Stomach smooth muscle (tissue), 2 donors: ENCODE measurements around the gene CDC45.
"Not testable (repeated sequence)": the region's sequence is repeated elsewhere in the genome, so short reads cannot be mapped to it uniquely, and the experiment has no call there.

Source experiments
- H3K27ac ChIP-seq: one replicate; pipeline ENCODE4 v1.7.0; 2013; ENCODE audit warnings: mild to moderate bottlenecking, low read length, inconsistent platforms
- H3K27me3 ChIP-seq, 2 donors: one replicate each; pipeline ENCODE4 v1.7.0; 2013; ENCODE audit warnings: low read length in 2 of 2; ENCODE audit not compliant: insufficient read depth in 2 of 2, control insufficient read depth in 1 of 2
- H3K36me3 ChIP-seq, 2 donors: one replicate each; pipeline ENCODE4 v1.7.0; 2013; ENCODE audit warnings: low read length in 2 of 2; ENCODE audit not compliant: control insufficient read depth in 2 of 2, insufficient read depth in 2 of 2
- H3K4me1 ChIP-seq: one replicate; pipeline ENCODE4 v1.7.0; 2013; ENCODE audit warnings: low read length; ENCODE audit not compliant: control insufficient read depth, insufficient read depth
- H3K4me3 ChIP-seq, 2 donors: one replicate each; pipeline ENCODE4 v1.7.0; 2013; ENCODE audit warnings: low read length in 2 of 2
- H3K9ac ChIP-seq, 2 donors: one replicate each; pipeline ENCODE4 v1.7.0; 2013; ENCODE audit warnings: low read length in 2 of 2, mild to moderate bottlenecking in 1 of 2
- H3K9me3 ChIP-seq, 2 donors: one replicate each; pipeline ENCODE4 v1.7.0; 2013; ENCODE audit warnings: low read length in 2 of 2; ENCODE audit not compliant: control insufficient read depth in 2 of 2
- donor health status: healthy.
- donor health status: Pancreatic carcinoma.

The CDC45 gene

DNA sequence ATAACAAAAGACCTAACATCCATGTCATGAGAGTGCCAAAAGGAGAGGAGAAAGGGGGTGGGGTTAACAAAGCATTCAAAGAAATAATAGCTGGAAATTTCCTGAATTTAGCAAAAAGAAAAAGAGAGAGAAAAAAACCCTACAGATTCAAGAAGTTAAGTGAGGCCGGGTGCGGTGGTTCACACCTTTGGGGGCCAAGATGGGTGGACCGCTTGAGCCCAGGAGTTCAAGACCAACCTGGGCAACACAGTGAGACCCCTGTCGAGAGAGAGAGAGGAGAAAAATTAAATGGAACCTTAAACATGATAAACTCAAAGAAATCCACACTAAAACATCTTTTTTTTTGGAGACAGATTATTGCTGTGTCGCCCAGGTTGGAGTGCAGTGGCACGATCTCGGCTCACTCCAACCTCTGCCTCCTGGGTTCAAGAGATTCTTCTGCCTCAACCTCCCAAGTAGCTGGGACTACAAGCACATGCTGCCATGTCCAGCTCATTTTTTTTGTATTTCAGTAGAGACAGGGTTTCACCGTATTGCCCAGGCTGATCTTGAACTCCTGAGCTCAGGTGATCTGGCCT lies 53.4 kb downstream of the CDC45 start:
- Histone ChIP-seq H3K27ac (no peak overlapping the region), H3K36me3 (no peaks in the 10 kb centered on the region), H3K4me1 (no peaks in the 10 kb centered on the region), H3K9ac (no peak overlapping the region), H3K27me3 (no peaks in the 10 kb centered on the region), H3K9me3 (no peaks in the 10 kb centered on the region), H3K4me3 (no peak overlapping the region)

DNA sequence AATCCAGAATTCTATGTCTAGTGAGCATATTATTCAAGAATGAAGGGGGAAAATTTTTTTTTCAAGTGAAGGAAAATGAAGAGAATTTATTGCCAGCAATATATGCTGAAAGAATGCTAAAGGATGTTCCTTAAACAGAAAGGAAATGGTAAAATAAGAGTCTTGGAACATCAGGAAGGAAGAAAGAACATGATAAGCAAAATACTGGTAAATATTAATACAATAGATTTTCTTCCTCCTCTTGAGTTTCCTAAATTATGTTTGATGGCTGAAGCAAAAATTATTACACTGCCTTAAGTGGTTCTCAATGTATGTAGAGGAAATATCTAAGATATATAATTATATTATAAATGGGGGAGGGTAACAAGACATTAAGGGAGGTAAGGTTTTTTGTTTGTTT lies 54.1 kb downstream of the CDC45 start:
- no peaks in the 10 kb centered on the region for H3K9me3 ChIP-seq
- H3K9ac ChIP-seq, result no peak overlapping the region
- H3K36me3 ChIP-seq, result no peaks in the 10 kb centered on the region
- no peaks in the 10 kb centered on the region for H3K27me3 ChIP-seq
- no peak overlapping the region for H3K27ac ChIP-seq
- H3K4me1 ChIP-seq, result no peaks in the 10 kb centered on the region
- H3K4me3 ChIP-seq, result no peak overlapping the region

DNA sequence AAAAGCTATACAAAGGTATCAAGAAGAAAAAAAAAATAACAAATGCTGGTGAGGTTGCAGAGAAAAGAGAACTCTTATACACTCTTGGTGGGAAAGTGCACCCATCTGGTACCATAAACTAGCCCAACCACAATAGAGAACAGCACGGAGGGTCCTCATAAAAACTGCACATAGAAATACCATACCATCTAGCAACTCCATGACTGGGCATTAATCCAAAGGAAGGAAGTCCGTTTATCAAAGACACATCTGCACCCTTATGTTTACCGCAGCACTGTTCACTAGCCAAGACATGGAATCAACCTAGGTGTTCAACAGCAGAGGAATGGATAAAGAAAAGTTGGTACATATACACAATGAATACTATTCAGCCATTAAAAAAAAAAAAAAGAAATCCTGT lies 55.3 kb downstream of the CDC45 start:
- no peaks in the 10 kb centered on the region for H3K9me3 ChIP-seq
- no peaks in the 10 kb centered on the region for H3K4me1 ChIP-seq
- H3K4me3 ChIP-seq, result no peak overlapping the region
- H3K9ac ChIP-seq, result no peak overlapping the region
- no peak overlapping the region for H3K27ac ChIP-seq
- no peaks in the 10 kb centered on the region for H3K36me3 ChIP-seq
- H3K27me3 ChIP-seq, result no peaks in the 10 kb centered on the region

DNA sequence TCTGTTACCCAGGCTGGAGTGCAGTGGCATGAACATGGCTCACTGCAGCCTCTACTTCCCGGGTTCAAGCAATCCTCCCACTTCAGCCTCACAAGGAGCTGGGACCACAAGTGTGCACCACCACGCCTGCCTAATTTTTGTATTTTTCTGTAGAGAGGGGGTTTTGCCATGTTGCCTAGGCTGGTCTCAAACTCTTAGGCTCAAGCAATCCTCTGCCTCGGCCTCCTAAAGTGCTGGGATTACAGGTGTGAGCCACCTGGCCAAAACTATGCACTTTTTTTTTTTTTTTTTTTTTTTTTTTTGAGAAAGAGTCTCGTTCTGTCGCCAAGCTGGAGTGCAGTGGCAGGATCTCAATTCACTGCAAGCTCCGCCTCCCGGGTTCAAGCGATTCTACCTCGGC lies 56.8 kb downstream of the CDC45 start:
- H3K27ac ChIP-seq, result no peak overlapping the region
- H3K36me3 ChIP-seq, result no peaks in the 10 kb centered on the region
- H3K4me3 ChIP-seq, result no peak overlapping the region
- H3K9ac ChIP-seq, result no peak overlapping the region
- H3K27me3 ChIP-seq, result no peaks in the 10 kb centered on the region
- no peaks in the 10 kb centered on the region for H3K9me3 ChIP-seq
- no peaks in the 10 kb centered on the region for H3K4me1 ChIP-seq

DNA sequence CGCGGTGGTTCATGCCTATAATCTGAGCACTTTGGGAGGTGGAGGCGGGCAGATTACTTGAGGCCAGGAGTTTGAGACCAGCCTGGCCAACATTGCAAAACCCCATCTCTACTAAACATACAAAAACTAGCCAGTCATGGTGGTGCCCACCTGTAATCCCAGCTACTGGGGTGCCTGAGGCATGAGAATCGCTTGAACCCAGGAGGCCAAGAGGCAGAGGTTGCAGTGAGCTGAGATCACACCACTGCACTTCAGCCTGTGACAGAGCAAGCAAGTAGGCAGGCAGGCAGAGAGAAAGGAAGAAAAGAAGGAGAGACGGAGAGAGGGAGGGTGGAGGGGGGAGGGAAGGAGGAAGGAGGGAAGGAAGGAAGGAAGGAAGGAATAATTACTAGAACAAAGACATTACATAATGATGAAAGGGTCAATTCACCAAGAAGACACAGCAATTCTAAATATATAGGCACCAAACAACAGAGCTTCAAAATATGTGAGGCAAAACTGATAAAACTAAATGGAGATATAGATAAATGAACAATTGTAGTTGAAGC lies 58.3 kb downstream of the CDC45 start:
- Histone ChIP-seq H3K9ac (no peak overlapping the region), H3K4me3 (no peak overlapping the region), H3K4me1 (no peaks in the 10 kb centered on the region), H3K36me3 (no peaks in the 10 kb centered on the region), H3K27ac (no peak overlapping the region), H3K27me3 (no peaks in the 10 kb centered on the region), H3K9me3 (no peaks in the 10 kb centered on the region)

DNA sequence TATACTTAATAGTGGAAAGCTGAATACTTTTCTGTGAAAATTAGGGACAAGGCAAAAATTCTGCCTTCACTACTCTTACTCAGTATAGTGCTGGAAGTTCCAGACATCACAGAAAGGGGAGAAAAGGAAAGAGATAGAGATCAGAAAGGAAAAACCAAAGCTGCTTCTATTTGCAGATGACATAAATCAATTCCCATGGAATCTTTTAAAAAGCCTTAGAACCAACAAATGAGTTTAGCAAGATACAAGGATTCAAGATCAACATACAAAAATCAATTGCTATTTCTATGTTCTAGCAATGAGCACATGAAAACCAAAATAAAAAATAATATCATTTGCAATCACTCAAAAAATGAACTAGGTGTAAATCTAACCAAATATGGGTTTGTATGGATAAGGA lies 60.7 kb downstream of the CDC45 start:
- no peaks in the 10 kb centered on the region for H3K36me3 ChIP-seq
- no peaks in the 10 kb centered on the region for H3K4me1 ChIP-seq
- H3K27ac ChIP-seq, result no peak overlapping the region
- H3K9me3 ChIP-seq, result no peaks in the 10 kb centered on the region
- H3K9ac ChIP-seq, result no peak overlapping the region
- no peak overlapping the region for H3K4me3 ChIP-seq
- H3K27me3 ChIP-seq, result peaks cover 4 to 6% of the 10 kb centered on the region in 2 donors

DNA sequence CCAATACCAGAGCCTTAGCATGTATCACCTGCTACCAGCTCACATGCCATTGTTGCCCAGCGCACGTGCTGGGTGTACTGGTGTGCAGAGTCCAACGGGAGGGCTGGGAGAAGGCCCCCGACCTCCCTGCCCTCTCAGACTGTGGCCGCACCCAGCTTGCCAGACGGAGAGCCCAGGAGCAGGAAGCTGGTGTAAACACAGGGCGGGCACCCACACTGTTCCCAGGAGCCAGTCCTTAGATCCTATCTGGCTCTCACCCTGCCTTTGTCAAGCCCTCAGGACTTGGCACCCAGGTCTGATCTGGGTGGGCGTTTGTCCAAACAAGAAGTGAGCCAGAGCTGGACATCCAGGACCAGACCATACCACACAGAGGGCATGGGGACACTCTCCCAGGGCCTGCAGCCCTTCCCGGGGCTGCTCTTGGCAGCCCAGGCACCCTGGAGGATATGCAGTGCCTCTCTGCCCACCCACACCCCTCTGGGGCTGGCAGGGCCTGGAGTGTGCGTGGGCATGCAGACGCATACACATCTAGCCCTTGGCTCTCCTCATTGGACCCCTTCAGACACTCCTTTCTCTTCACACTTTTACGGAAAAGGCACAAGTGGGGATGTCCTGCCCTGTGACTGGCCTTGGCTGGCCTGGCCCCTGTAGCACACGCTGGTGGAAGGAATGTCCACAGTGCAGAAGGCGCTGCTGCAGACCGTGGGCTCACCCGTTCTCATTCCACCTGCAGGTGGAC lies 64.4 kb downstream of the CDC45 start:
- no peaks in the 10 kb centered on the region for H3K4me1 ChIP-seq
- H3K27ac ChIP-seq, result no peak overlapping the region
- no peak overlapping the region for H3K9ac ChIP-seq

DNA sequence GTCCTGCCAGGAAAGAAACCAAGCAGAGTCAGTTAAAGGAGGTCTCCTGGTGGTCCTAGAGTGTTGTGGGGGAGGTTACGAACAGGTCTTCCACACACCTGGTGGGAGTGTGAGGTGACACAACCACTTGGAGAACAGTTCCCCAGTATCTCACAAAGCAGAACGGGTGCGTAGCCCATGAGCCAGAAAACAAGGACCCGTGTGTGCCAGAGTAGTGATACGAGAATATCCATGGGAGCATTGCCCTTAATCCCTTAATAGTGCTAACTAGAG lies 66.2 kb downstream of the CDC45 start:
- H3K4me1 ChIP-seq, result no peaks in the 10 kb centered on the region
- H3K4me3 ChIP-seq, result no peak overlapping the region
- no peaks in the 10 kb centered on the region for H3K9me3 ChIP-seq
- peaks cover 4 to 6% of the 10 kb centered on the region in 2 donors for H3K27me3 ChIP-seq
- H3K36me3 ChIP-seq, result no peaks in the 10 kb centered on the region
- no peak overlapping the region for H3K9ac ChIP-seq
- H3K27ac ChIP-seq, result no peak overlapping the region

More for the DNA sequence above, 64.4 kb downstream of the CDC45 start:
- peaks cover 4 to 6% of the 10 kb centered on the region in 2 donors for H3K27me3 ChIP-seq
- H3K9me3 ChIP-seq, result no peaks in the 10 kb centered on the region
- no peak overlapping the region for H3K4me3 ChIP-seq
- H3K36me3 ChIP-seq, result no peaks in the 10 kb centered on the region

DNA sequence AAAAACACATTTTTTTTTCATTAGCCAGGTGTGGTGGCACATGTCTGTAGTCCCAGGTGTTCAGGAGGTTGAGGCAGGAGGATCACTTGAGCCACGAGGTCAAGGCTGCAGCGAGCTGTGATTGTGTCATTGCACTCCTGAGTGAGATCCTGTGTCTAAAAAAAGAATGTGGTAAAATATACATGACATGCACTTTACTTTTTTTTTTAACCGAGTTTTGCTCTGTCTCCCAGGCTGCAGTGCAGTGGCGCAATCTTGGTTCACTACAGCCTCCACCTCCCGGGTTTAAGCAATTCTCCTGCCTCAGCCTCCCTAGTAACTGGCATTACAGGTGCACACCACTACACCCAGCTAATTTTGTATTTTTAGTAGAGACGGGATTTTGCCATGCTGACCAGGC lies 67.0 kb downstream of the CDC45 start:
- peaks cover 4 to 6% of the 10 kb centered on the region in 2 donors for H3K27me3 ChIP-seq
- no peak overlapping the region for H3K4me3 ChIP-seq
- no peaks in the 10 kb centered on the region for H3K9me3 ChIP-seq
- H3K4me1 ChIP-seq, result no peaks in the 10 kb centered on the region
- no peaks in the 10 kb centered on the region for H3K36me3 ChIP-seq
- no peak overlapping the region for H3K27ac ChIP-seq
- no peak overlapping the region for H3K9ac ChIP-seq

DNA sequence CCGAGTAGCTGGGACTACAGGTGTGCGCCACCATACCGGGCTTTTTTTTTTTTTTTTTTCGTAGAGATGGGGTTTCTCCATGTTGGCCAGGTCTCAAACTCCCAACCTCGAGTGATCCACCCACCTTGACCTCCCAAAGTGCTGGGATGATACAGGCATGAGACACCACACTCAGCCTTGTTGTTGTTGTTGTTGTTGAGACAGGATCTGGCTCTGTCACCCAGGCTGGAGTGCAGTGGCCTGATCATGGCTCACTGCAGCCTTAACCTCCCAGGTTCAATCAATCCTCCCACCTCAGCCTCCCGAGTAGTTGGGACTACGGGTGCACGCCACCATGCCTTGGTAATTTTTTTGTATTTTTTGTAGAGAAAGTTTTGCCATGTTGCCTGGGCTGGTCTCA lies 67.9 kb downstream of the CDC45 start:
- H3K4me3 ChIP-seq, result no peak overlapping the region
- H3K36me3 ChIP-seq, result no peaks in the 10 kb centered on the region
- no peak overlapping the region for H3K9ac ChIP-seq
- peaks cover 4 to 6% of the 10 kb centered on the region in 2 donors for H3K27me3 ChIP-seq
- no peaks in the 10 kb centered on the region for H3K9me3 ChIP-seq
- H3K4me1 ChIP-seq, result no peaks in the 10 kb centered on the region
- H3K27ac ChIP-seq, result no peak overlapping the region

DNA sequence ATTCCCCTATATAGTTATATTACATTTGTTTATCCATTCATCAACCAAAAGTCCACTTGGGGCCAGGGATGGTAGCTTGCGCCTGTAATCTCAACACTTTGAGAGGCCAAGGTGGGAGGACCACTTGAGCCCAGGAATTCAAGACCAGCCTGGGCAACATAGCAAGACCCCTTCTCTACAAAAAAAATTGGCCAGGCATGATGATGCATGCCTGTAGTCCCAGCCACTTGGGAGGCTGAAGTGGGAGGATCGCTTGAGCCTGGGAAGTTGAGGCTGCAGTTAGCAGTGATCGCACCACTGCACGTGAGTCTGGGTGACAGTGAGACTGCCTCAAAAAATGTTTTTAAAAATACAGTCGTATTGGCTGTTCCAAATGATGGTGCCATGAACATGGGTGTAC lies 68.7 kb downstream of the CDC45 start:
- not testable (repeated sequence) for H3K4me1 ChIP-seq, H3K9me3 ChIP-seq, H3K27ac ChIP-seq, H3K4me3 ChIP-seq, H3K36me3 ChIP-seq, H3K27me3 ChIP-seq, H3K9ac ChIP-seq
